Mesodermal cell (in vitro differentiated cells): ENCODE results near the gene SPTBN4.
"Not testable (repeated sequence)": the region's sequence is repeated elsewhere in the genome, so short reads cannot be mapped to it uniquely, and the experiment has no call there.

ENCODE experiments used
- H3K27ac ChIP-seq: 2 replicates; pipeline ENCODE4 v1.7.0; 2013; ENCODE audit warnings: mild to moderate bottlenecking, low read depth, low read length, moderate library complexity; ENCODE audit not compliant: severe bottlenecking
- H3K36me3 ChIP-seq: 2 replicates; pipeline ENCODE4 v1.7.1; 2013; ENCODE audit warnings: mild to moderate bottlenecking, low read length, moderate library complexity; ENCODE audit not compliant: control insufficient read depth, insufficient read depth
- H3K4me1 ChIP-seq: one replicate; pipeline ENCODE4 v1.7.1; 2013; ENCODE audit warnings: mild to moderate bottlenecking, low read length; ENCODE audit not compliant: insufficient read depth, control insufficient read depth, poor library complexity, severe bottlenecking
- H3K4me3 ChIP-seq: 2 replicates; pipeline ENCODE4 v1.7.0; 2013; ENCODE audit warnings: low read length, control low read depth, mild to moderate bottlenecking; ENCODE audit not compliant: insufficient read depth, poor library complexity, severe bottlenecking; ENCODE audit errors: extremely low read depth
- H3K9me3 ChIP-seq: 2 replicates; pipeline ENCODE4 v1.7.1; 2013; ENCODE audit warnings: mild to moderate bottlenecking, low read length, moderate library complexity; ENCODE audit not compliant: control insufficient read depth
- WGBS, 2 experiments: methylation state at CpG; one replicate each; pipeline ENCODE4 v1.1.5; 2013; ENCODE audit warnings: missing lambda C conversion rate in 2 of 2; ENCODE audit not compliant: insufficient coverage in 2 of 2; 5-methylcytosine and 5-hydroxymethylcytosine counted together

The SPTBN4 gene

GRCh38 chr19:40453151-40453735 is 13.6 kb upstream of the SPTBN4 start:
- 95 to 97% methylated on average over 4 to 5 of the region's 5 CpGs for WGBS, 2 experiments

GRCh38 chr19:40453943-40454342 is 12.9 kb upstream of the SPTBN4 start:
- not testable (repeated sequence) for H3K36me3 ChIP-seq, H3K27ac ChIP-seq, H3K4me3 ChIP-seq, H3K9me3 ChIP-seq, H3K4me1 ChIP-seq
- 98 to 100% methylated on average over 5 to 6 of the region's 6 CpGs for WGBS, 2 experiments

More at GRCh38 chr19:40453151-40453735, 13.6 kb upstream of the SPTBN4 start:
- Histone ChIP-seq H3K4me1 (no peaks in the 10 kb centered on the region), H3K4me3 (no peak overlapping the region), H3K36me3 (no peaks in the 10 kb centered on the region), H3K27ac (no peak overlapping the region), H3K9me3 (no peaks in the 10 kb centered on the region)

- H3K36me3 ChIP-seq: no peaks in the 10 kb centered on the region
- H3K9me3 ChIP-seq: no peaks in the 10 kb centered on the region
- H3K4me1 ChIP-seq: no peaks in the 10 kb centered on the region
- H3K27ac ChIP-seq: no peak overlapping the region
- H3K4me3 ChIP-seq: no peak overlapping the region
- 80 to 87% methylated on average over 1 to 4 of the region's 5 CpGs for WGBS, 2 experiments
These were observed 9.8 kb upstream of the SPTBN4 start for GRCh38 chr19:40457048-40457447.

- Histone ChIP-seq H3K36me3 (no peaks in the 10 kb centered on the region), H3K9me3 (no peaks in the 10 kb centered on the region), H3K27ac (no peak overlapping the region), H3K4me3 (no peak overlapping the region), H3K4me1 (no peaks in the 10 kb centered on the region)
- 93 to 96% methylated on average over 13 of the region's 27 CpGs for WGBS, 2 experiments
These were observed 8.7 kb upstream of the SPTBN4 start for GRCh38 chr19:40457953-40458596.

- H3K4me1 ChIP-seq: no peaks in the 10 kb centered on the region
- H3K9me3 ChIP-seq: no peaks in the 10 kb centered on the region
- no peak overlapping the region for H3K27ac ChIP-seq
- no peak overlapping the region for H3K4me3 ChIP-seq
- H3K36me3 ChIP-seq: no peaks in the 10 kb centered on the region
- WGBS, 2 experiments: 93 to 100% methylated on average over 2 to 3 of the region's 3 CpGs
These were observed 8.2 kb upstream of the SPTBN4 start for GRCh38 chr19:40458597-40458974.

- Histone ChIP-seq H3K4me1 (no peaks in the 10 kb centered on the region), H3K27ac (no peak overlapping the region), H3K36me3 (no peaks in the 10 kb centered on the region), H3K9me3 (no peaks in the 10 kb centered on the region), H3K4me3 (no peak overlapping the region)
- 75 to 92% methylated on average over 2 of the region's 3 CpGs for WGBS, 2 experiments
These were observed 6.6 kb upstream of the SPTBN4 start for GRCh38 chr19:40460185-40460584.

GRCh38 chr19:40461669-40462221 is 5.1 kb upstream of the SPTBN4 start:
- WGBS, 2 experiments: 91 to 100% methylated on average over 6 to 7 of the region's 7 CpGs
- H3K27ac ChIP-seq: no peak overlapping the region
- H3K4me1 ChIP-seq: no peaks in the 10 kb centered on the region

GRCh38 chr19:40463587-40464037 is 3.2 kb upstream of the SPTBN4 start:
- H3K27ac ChIP-seq, H3K4me3 ChIP-seq: not testable (repeated sequence)

More at GRCh38 chr19:40461669-40462221, 5.1 kb upstream of the SPTBN4 start:
- no peaks in the 10 kb centered on the region for H3K9me3 ChIP-seq
- H3K36me3 ChIP-seq: no peaks in the 10 kb centered on the region
- H3K4me3 ChIP-seq: no peak overlapping the region

GRCh38 chr19:40464059-40465024 is 2.5 kb upstream of the SPTBN4 start:
- H3K27ac ChIP-seq: peak overlapping the region; percentile 30
- H3K36me3 ChIP-seq: no peaks in the 10 kb centered on the region
- H3K4me3 ChIP-seq: peak overlapping the region; percentile 53
- H3K9me3 ChIP-seq: no peaks in the 10 kb centered on the region
- H3K4me1 ChIP-seq: no peaks in the 10 kb centered on the region
- 19 to 41% methylated on average over 6 of the region's 11 CpGs for WGBS, 2 experiments

More at GRCh38 chr19:40463587-40464037, 3.2 kb upstream of the SPTBN4 start:
- not testable (repeated sequence) for H3K4me1 ChIP-seq, H3K9me3 ChIP-seq, H3K36me3 ChIP-seq
- 90 to 91% methylated on average over 10 to 12 of the region's 12 CpGs for WGBS, 2 experiments

GRCh38 chr19:40465025-40465556 is 1.7 kb upstream of the SPTBN4 start:
- Histone ChIP-seq H3K4me1 (no peaks in the 10 kb centered on the region), H3K27ac (no peak overlapping the region), H3K36me3 (no peaks in the 10 kb centered on the region), H3K9me3 (no peaks in the 10 kb centered on the region), H3K4me3 (peak overlapping the region; percentile 53)
- WGBS, 2 experiments: 24 to 31% methylated on average over 8 to 11 of the region's 11 CpGs
